GM18508 (cell line): ENCODE data around the gene BFSP1.

Source experiments
- ATAC-seq: cut with Tn5 transposase; IDR thresholded peaks from one replicate; pipeline ENCODE4 v1.9.1; 2021; ENCODE audit warnings: moderate number of reproducible peaks; ENCODE audit not compliant: insufficient read depth, unreplicated experiment

Gene BFSP1

DNA sequence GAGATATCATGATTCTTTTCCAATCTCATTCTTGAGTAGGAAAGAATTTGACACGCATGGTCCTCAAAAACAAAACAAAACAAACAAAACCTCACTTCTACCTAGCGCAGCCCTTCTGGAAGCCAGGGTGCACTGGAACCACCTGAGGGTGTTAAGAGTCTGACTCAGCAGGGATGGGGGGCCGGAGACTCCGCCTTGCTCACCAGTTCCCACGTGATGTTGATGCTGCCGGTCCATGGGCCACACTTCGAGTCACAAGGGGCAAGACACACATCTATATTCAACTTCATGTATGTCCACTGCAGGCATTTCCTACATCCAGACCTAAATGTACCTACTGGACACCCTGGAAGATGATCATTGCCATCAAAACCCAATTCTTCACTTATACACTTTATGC, 30.4 kb downstream of the BFSP1 start:
- no peak for ATAC-seq

GRCh38 chr20:17500271-17500670, 30.9 kb downstream of the BFSP1 start:
- ATAC-seq: no peak

DNA sequence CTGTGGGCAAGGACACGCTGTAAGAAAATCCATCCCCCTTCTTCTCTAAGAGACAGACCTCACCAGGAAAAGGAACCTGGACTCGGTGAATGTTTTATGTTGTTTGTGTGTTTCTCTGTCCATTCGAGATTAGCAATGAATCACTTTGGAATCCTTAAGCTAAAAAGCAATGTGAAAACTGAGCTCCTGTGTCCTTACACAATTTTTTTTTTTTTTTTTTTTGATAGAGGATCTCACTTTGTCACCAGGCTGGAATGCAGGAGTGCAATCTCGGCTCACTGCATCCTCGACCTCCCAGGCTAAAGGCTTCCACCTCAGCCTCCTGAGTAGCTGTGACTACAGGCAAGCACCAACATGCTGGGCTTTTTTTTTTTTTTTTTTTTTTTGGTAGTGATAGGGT, 32.1 kb downstream of the BFSP1 start:
- ATAC-seq: no peak

DNA sequence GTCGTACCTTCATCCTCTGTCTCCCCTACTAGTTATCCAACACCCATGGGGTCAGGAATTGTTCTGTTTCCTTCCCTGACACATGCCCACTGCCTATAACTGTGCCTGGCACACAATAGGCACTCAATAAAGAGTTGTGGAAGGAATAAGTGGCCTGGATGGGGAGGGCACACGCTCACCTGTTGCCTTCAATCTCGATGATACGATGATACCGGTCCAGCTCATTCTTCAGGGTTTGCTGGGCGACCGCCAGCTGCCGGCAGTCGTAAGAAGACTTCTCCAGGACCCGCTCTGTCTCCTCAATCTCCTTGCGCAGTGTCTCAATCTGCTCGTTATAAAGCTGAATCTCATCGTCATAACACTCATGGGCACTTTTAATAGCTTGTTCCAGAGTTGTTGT, 32.5 kb downstream of the BFSP1 start:
- no peak for ATAC-seq

GRCh38 chr20:17497821-17498580, 33.2 kb downstream of the BFSP1 start:
- ATAC-seq: no peak

DNA sequence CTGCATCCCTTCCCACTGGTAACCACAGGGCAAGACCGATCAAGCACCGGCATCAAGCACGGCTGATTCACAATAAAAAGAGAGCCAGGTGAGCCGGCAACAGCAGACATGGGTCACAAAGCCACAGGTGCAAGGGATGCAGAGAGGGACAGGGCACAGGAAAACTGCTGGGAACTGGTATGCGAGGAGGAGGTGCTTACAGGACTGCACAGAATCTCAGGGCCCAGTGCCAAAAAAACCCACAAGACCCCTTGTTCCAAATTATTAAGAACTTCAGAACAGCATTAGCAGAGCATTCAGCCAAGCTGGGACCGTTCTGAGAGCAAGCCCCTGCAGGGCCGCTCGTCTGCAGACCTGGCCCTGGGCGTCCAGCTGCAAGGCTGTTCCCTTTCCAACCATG, 35.4 kb downstream of the BFSP1 start:
- no peak for ATAC-seq

DNA sequence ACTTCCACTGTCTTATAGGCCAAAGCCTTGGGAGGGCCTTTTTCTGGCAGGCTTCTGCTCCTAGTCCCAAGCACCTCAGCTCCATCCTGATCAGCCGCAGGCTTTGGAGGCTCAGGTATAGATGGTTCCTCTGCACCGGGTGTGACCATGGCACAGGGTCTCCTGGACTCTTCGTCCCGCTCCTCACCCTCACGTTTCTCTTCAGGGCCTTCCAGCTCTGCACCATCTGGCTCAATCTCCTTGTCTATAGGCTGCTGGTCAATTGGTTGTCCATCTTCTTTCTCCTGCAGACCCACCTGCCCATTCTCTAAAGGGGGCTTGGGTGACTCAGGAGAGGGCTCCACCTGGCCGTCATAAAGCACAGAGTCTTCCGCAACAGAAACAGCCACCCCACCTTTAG, 37.0 kb downstream of the BFSP1 start:
- ATAC-seq: no peak

- no peak for ATAC-seq
Observed at GRCh38 chr20:17493173-17493572, 38.0 kb downstream of the BFSP1 start.

DNA sequence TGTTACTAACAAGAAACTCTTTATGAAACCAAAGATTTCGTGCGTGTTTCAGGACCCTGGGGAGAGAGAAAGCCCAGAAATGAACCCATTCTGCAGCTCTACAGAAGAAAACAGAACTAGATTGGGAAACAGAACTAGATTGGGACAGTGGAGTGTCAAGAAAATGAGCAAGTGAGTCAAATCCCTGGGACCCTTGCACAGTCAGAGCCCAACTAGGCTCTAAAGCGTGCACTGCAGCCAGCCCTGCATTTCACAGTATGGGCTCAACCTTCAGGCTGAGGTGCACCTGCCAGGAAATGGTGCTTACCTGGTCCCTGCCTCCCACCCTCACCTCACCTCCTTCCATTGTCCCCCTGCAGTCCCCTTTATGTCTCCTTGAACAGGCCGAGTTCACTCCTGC, 39.7 kb downstream of the BFSP1 start:
- ATAC-seq: no peak

DNA sequence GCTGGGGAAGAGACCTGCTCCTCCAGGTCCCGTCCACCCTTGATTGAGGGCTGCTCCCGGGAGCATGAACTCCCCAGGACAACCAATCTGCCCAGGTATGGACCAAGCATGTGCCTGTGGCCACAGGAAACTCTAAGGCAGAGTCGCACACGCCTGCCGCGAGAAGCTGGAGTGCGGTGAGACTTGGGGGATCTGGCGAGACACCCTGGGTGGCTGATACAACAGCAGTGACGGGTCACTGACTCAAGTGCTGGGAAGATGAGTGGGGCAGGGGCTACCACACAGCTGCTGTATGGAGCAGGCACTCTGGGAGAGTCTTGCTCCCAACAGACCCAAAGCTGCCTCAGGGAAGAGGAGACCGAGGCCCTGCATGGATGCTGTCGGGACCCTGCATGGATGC, 40.1 kb downstream of the BFSP1 start:
- ATAC-seq: no peak

GRCh38 chr20:17490501-17490900, 40.7 kb downstream of the BFSP1 start:
- no peak for ATAC-seq

DNA sequence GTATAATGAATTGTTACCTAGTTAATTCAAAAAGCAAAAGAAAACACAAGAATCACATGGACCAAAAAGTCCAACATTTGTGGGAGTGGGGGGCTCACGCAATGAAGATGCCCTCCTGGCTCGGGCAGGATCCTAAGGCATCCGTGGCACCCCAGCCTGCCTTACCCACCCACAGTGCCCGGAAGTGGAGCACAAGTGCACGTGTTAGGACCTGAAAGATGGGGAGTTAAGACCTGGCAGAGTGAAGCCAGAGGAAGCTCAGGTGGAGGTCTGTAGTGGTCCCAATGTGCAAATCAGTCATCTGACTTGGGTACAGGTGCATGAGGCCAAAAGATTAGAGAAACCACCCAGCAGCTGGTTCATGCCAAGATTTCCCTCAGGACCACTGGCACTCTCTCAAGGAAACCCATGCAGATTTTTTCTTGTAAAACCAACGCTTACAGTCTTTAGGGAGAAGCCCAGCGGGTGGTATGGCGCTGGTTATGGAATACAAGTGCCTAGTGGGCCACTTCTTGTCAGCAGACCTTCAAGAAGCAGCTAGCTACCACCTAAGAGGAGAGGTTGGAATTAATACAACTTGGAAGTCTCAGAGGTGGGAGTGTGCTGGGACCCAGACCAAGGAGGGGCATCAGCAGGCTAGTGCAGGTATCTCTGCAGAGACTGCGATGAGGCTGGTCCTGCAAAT, 42.1 kb downstream of the BFSP1 start:
- ATAC-seq: no peak

- ATAC-seq: no peak
Observed at GRCh38 chr20:17485017-17485416, 46.2 kb downstream of the BFSP1 start.

GRCh38 chr20:17482536-17482935, 48.6 kb downstream of the BFSP1 start:
- no peak for ATAC-seq

- ATAC-seq: no peak
Observed at GRCh38 chr20:17481661-17482060, 49.5 kb downstream of the BFSP1 start.

DNA sequence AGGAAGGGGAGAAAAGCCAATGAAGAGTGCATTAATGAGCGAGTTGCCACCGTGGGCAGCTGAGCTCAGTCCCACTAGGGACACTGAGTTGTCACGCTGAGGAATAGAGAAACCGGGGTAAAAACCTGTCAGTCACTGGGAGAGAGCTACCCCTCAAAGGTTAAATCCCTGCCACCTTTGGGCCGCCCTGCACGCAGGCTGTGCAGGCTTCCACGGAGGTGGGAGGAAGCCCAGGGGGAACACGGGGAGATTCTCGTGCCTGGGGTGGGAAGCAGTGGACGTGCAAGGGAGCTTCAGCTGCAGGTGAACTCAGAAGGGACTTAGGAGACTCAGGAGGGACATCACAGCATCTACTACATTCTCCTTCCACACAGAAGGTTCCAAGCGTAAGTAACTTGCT, 50.5 kb downstream of the BFSP1 start:
- ATAC-seq: no peak

DNA sequence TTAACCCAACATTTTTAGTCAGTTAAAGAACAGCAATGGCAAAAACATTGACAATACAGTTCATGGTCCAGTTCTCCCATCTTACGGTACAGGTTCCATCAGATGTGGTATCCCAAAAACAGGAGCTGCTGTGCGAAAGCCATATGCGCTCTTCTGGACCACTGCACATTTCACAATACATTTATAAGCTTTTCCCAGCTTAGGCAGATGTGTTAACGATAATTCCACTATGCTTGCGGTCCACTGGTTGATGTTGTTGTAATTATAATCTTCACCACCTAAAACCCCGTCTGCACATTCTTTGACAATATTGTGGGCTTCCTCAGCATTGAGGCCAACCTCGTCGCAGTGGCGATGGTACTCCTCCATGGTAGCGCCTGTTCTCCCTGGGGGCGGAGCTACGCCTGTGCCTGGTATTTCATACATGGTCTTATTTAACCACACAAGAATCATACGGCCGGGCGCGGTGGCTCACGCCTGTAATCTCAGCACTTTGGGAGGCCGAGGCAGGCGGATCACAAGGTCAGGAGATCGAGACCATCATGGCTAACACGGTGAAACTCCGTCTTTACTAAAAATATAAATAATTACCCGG, 52.0 kb downstream of the BFSP1 start:
- ATAC-seq: no peak

DNA sequence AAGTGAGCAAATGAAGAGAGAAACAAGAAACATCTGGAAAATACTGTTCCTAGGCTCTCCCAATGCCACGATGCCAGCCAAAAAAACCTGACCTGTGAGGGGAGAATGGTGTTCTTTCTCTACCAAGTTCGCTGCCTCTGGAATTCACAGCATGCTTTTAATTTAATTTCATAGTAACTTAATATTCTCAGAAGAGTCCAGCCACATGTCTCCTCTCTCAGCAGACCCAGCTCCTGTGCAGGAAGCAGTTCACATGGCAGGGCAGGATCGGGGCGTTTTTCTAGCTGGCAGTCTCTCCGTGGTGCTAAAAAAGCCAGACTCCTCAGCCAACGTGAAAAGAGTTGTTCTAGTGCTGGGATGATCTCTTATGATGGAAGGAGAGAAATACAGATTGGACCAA, 57.5 kb downstream of the BFSP1 start:
- ATAC-seq: no peak

DNA sequence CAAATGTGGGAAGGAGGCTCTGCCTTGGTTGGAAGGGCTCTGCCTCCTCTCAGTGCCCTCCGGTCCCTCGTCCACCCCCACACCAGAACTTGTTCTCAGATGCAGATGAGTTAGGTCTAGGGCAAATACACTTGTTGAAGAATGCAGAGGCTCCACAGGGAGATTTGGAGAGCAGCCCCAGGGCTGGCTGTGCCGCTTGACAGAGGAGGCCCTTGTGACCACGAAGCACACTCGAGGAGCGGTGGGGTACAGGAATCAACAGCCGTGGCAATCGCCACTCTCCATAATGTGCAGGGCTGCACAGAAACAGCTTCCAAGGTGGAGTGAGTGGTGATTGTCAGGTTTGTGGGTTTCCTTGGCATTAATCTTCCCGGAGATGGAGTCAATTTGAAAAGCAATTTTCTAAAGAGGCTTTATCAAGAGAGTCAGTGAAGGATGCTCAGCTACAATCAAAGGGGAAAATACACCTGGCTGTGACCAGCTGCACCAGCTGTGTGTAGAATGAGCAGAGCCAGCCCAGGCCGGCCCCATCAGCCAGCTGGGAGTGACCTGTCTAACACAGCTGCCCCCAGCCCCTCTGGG, 59.5 kb downstream of the BFSP1 start:
- ATAC-seq: no peak

GRCh38 chr20:17470973-17471372, 60.2 kb downstream of the BFSP1 start:
- ATAC-seq: no peak

GRCh38 chr20:17470521-17470920, 60.7 kb downstream of the BFSP1 start:
- ATAC-seq: no peak
